HCT116 (cell line): ENCODE measurements around the gene BSN. TPM values are rescaled to one million over a fixed set of nuclear protein-coding genes. Genes with fewer than 3 reads are reported as not detected.

Experiments used
- ATAC-seq: fragments of 200-7000 bp; cut with Tn5 transposase; 2 replicates; pipeline ENCODE4 v1.9.1; 2020; ENCODE audit warnings: mild to moderate bottlenecking, moderate library complexity
- BruUV-seq: library from RNA; stranded (reverse); fragments of 400-500 nt; replicated peaks from 2 replicates; lab custom pipeline; 2021; lab: Mats Ljungman, UMichigan
- CTCF ChIA-PET: fragments of 300-600 bp; sonication (Branson Sonifier 250); formaldehyde crosslinking; loops from one replicate; lab custom pipeline; 2021; ENCODE audit warnings: antibody characterized with exemption; lab: Charles Lee
- POLR2A ChIA-PET: fragments of 300-600, 350-600 bp; sonication (Branson Sonifier 250); formaldehyde crosslinking; loops from one replicate; lab custom pipeline; 2021; ENCODE audit warnings: antibody characterized with exemption; lab: Charles Lee
- RAD21 ChIA-PET, 2 experiments: fragments of 300-600 bp; sonication (Branson Sonifier 250); formaldehyde crosslinking; loops; one replicate each; lab custom pipeline; 2023; ENCODE audit warnings: low total read pairs in 2 of 2; ENCODE audit not compliant: uncharacterized antibody in 2 of 2, unreplicated experiment in 2 of 2, low non-redundant PET in 1 of 2; lab: Charles Lee
- DNase-seq: peaks from one replicate; pipeline ENCODE4 v3.0.0-alpha.2; 2010; ENCODE audit warnings: low read depth, low spot score
- H2AFZ ChIP-seq: fragments of 200-600 bp; shearing (Covaris generic), sonication (generic); 2 replicates; pipeline ENCODE4 v1.6.1; 2017; ENCODE audit warnings: low read depth, mixed run types, mixed read lengths, antibody characterized with exemption, low read length; ENCODE audit not compliant: poor library complexity, severe bottlenecking
- H3K27ac ChIP-seq: 2 replicates; pipeline ENCODE4 v1.5.1; 2012; ENCODE audit warnings: low read depth, low read length
- H3K27me3 ChIP-seq: fragments of 200-600 bp; sonication (generic); 2 replicates; pipeline ENCODE4 v1.6.1; 2016; ENCODE audit warnings: mixed run types, low read length, mixed read lengths; ENCODE audit not compliant: insufficient read depth
- H3K36me3 ChIP-seq, 2 experiments: fragments of 200-500 bp in 1 of 2; fragments of 200-600 bp in 1 of 2; sonication (Bioruptor generic) in 1 of 2; sonication (generic) in 1 of 2; 2 replicates each; pipeline versions ENCODE4 v1.5.1 to v1.6.1; 2014 to 2016; ENCODE audit warnings: low read length in 2 of 2, inconsistent platforms in 1 of 2, mixed read lengths in 1 of 2, mixed run types in 1 of 2; ENCODE audit not compliant: insufficient read depth in 2 of 2, control insufficient read depth in 1 of 2
- H3K4me1 ChIP-seq, 2 experiments: fragments of 200-600 bp in 1 of 2; sonication (generic) in 1 of 2; 2 replicates each; pipeline versions ENCODE4 v1.5.1 to v1.6.1; 2012 to 2017; ENCODE audit warnings: low read length in 2 of 2, inconsistent platforms in 1 of 2, mild to moderate bottlenecking in 1 of 2, mixed read lengths in 1 of 2, mixed run types in 1 of 2, moderate library complexity in 1 of 2; ENCODE audit not compliant: insufficient read depth in 2 of 2, control insufficient read depth in 1 of 2
- H3K4me2 ChIP-seq: fragments of 200-600 bp; sonication (generic); 2 replicates; pipeline ENCODE4 v1.6.1; 2017; ENCODE audit warnings: mixed run types, low read length, mixed read lengths
- H3K4me3 ChIP-seq, 2 experiments: fragments of 200-600 bp in 1 of 2; sonication (generic) in 1 of 2; replicated peaks in 1 of 2; 2 replicates each; pipeline ENCODE4 v1.5.1; 2011 to 2016; ENCODE audit warnings: low read length in 2 of 2, control low read depth in 1 of 2, low read depth in 1 of 2, mild to moderate bottlenecking in 1 of 2, mixed read lengths in 1 of 2, mixed run types in 1 of 2
- H3K79me2 ChIP-seq: fragments of 200-600 bp; sonication (generic); 2 replicates; pipeline ENCODE4 v1.6.1; 2017; ENCODE audit warnings: mild to moderate bottlenecking, mixed run types, low read length, moderate library complexity, mixed read lengths; ENCODE audit not compliant: insufficient read depth
- H3K9ac ChIP-seq: fragments of 200-600 bp; sonication (generic); 2 replicates; pipeline ENCODE4 v1.6.1; 2016; ENCODE audit warnings: low read length, mixed read lengths
- H3K9me2 ChIP-seq: fragments of 200-600 bp; sonication (generic), shearing (Covaris generic); 2 replicates; pipeline ENCODE4 v1.6.1; 2017; ENCODE audit warnings: mixed run types, mild to moderate bottlenecking, moderate library complexity; ENCODE audit not compliant: insufficient read depth
- H3K9me3 ChIP-seq, 2 experiments: fragments of 200-500 bp in 1 of 2; fragments of 200-600 bp in 1 of 2; sonication (Bioruptor generic) in 1 of 2; sonication (generic) in 1 of 2; 2 replicates each; pipeline ENCODE4 v1.6.1; 2014 to 2017; ENCODE audit warnings: low read length in 2 of 2, mixed read lengths in 2 of 2, inconsistent platforms in 1 of 2, low read depth in 1 of 2, mild to moderate bottlenecking in 1 of 2, mixed run types in 1 of 2, moderate library complexity in 1 of 2; ENCODE audit not compliant: control insufficient read depth in 1 of 2, insufficient read depth in 1 of 2
- H4K20me1 ChIP-seq: fragments of 200-600 bp; sonication (generic), shearing (Covaris generic); 2 replicates; pipeline ENCODE4 v1.6.1; 2017; ENCODE audit warnings: mixed run types, mild to moderate bottlenecking, moderate library complexity; ENCODE audit not compliant: insufficient read depth
- CBX3 ChIP-seq: IDR thresholded peaks from 2 replicates; pipeline ENCODE4 v1.6.1; 2012; ENCODE audit warnings: low read depth
- CTCF ChIP-seq, 3 experiments: fragments of 200-600 bp in 1 of 3; sonication (generic) in 1 of 3; IDR thresholded peaks in 2 of 3; conservative IDR thresholded peaks in 1 of 3; 2 replicates each; pipeline ENCODE4 v1.5.1; 2012 to 2017; ENCODE audit warnings: low read depth in 2 of 3, low read length in 2 of 3, antibody characterized with exemption in 1 of 3, borderline replicate concordance in 1 of 3, control low read depth in 1 of 3, mild to moderate bottlenecking in 1 of 3, mixed read lengths in 1 of 3, mixed run types in 1 of 3, moderate library complexity in 1 of 3; ENCODE audit not compliant: insufficient read depth in 1 of 3
- EGR1 ChIP-seq: IDR thresholded peaks from 2 replicates; pipeline ENCODE4 v1.6.1; 2012; ENCODE audit warnings: low read depth
- ELF1 ChIP-seq: IDR thresholded peaks from 2 replicates; pipeline ENCODE4 v1.6.1; 2012; ENCODE audit warnings: low read depth, borderline replicate concordance
- EZH2 ChIP-seq: fragments of 200-600 bp; sonication (generic); IDR thresholded peaks from 2 replicates; pipeline ENCODE4 v1.6.1; 2017; ENCODE audit warnings: antibody characterized with exemption, mixed run types
- EZH2phosphoT487 ChIP-seq: fragments of 200-600 bp; IDR thresholded peaks from 2 replicates; pipeline ENCODE4 v1.6.1; 2018; ENCODE audit warnings: antibody characterized with exemption, borderline replicate concordance
- FOSL1 ChIP-seq: IDR thresholded peaks from 2 replicates; pipeline ENCODE4 v1.6.1; 2012; ENCODE audit warnings: low read depth
- MAX ChIP-seq: IDR thresholded peaks from 2 replicates; pipeline ENCODE4 v1.6.1; 2012
- RAD21 ChIP-seq: IDR thresholded peaks from 2 replicates; pipeline ENCODE4 v1.6.1; 2012; ENCODE audit warnings: low read depth, mild to moderate bottlenecking
- SIN3A ChIP-seq: IDR thresholded peaks from 2 replicates; pipeline ENCODE4 v1.6.1; 2012; ENCODE audit warnings: low read depth
- SP1 ChIP-seq: IDR thresholded peaks from 2 replicates; pipeline ENCODE4 v1.6.1; 2012; ENCODE audit warnings: low read depth
- SRF ChIP-seq: IDR thresholded peaks from 2 replicates; pipeline ENCODE4 v1.6.1; 2012; ENCODE audit warnings: low read depth
- TCF7L2 ChIP-seq: IDR thresholded peaks from 2 replicates; pipeline ENCODE4 v1.7.0; 2011; ENCODE audit warnings: borderline replicate concordance, inconsistent platforms; ENCODE audit not compliant: insufficient read depth, insufficient read length; ENCODE audit errors: extremely low read depth
- ZBTB33 ChIP-seq: IDR thresholded peaks from 2 replicates; pipeline ENCODE4 v1.6.1; 2011; ENCODE audit warnings: mild to moderate bottlenecking, low read length, moderate library complexity; ENCODE audit not compliant: insufficient replicate concordance; ENCODE audit errors: extremely low read depth
- ZNF274 ChIP-seq: fragments of 200-500 bp; sonication (Bioruptor generic); IDR thresholded peaks from 2 replicates; pipeline ENCODE4 v1.6.1; 2014; ENCODE audit warnings: mild to moderate bottlenecking, low read depth, low read length, inconsistent platforms
- intact Hi-C: fragments of 100-400 bp; cut with micrococcal nuclease; formaldehyde crosslinking; loops from 2 replicates; pipeline ENCODE4 v1.10.0; 2022
- total RNA-seq: library from RNA; stranded (reverse); gene quantifications from one replicate; pipeline ENCODE4 v1.2.1, GENCODE V29; 2021; ENCODE audit not compliant: unreplicated experiment

The BSN gene
- total RNA-seq, 1 experiment from 2014 or later = 1.5 TPM

- peaks cover 0 to 11% of the 10 kb centered on the region in 2 experiments; a peak in 1 of 4 replicates for H3K4me1 ChIP-seq
- H4K20me1 ChIP-seq = no peaks in the 10 kb centered on the region
- no peak overlapping the region for H3K9ac ChIP-seq
- H3K9me3 ChIP-seq = no peaks in the 10 kb centered on the region
- H3K36me3 ChIP-seq = no peaks in the 10 kb centered on the region
- no peak overlapping the region for H2AFZ ChIP-seq
- no peak for DNase-seq
- no peak overlapping the region for H3K4me2 ChIP-seq
- no peak overlapping the region for H3K4me3 ChIP-seq
- intact Hi-C loops = no loop called here
- H3K27me3 ChIP-seq = no peaks in the 10 kb centered on the region
- no peaks in the 10 kb centered on the region for H3K9me2 ChIP-seq
- H3K79me2 ChIP-seq = no peaks in the 10 kb centered on the region
- ChIA-PET RAD21 (no interaction called here), CTCF (no interaction called here), POLR2A (no interaction called here)
- no peak for TF ChIP-seq ELF1
- no peak for TF ChIP-seq CTCF (IDR thresholded peaks at IDR 0.05 in 2 of 3, conservative IDR thresholded peaks at IDR 0.05 in 1 of 3; ENCODE audit: borderline replicate concordance in 1 of 3, insufficient read depth in 1 of 3, low read depth in 2 of 3, low read length in 2 of 3)
- no peak for TF ChIP-seq EZH2phosphoT487
- no peak for TF ChIP-seq ZBTB33
- TF ChIP-seq EZH2 = no peak
- no peak for TF ChIP-seq RAD21
- no peak for TF ChIP-seq CBX3
- no peak for TF ChIP-seq TCF7L2
- no peak for TF ChIP-seq MAX
- TF ChIP-seq SRF = no peak
- TF ChIP-seq ZNF274 = no peak
- TF ChIP-seq EGR1 = no peak
- no peak for TF ChIP-seq FOSL1
- TF ChIP-seq SP1 = no peak
- no peak for TF ChIP-seq SIN3A
- H3K27ac ChIP-seq = no peak overlapping the region
- no peak for ATAC-seq
- BruUV-seq = no TSS peak
Measured at GRCh38 chr3:49614936-49615335, 60.7 kb downstream of the BSN start.
